BJ (cell line): ENCODE measurements around the gene HMX1. TPM values are rescaled to one million over a fixed set of nuclear protein-coding genes. Genes with fewer than 3 reads are reported as not detected.

Experiments
- CTCF ChIA-PET: fragments of 350-600 bp; formaldehyde crosslinking; extraction: SDS; loops from one replicate; lab custom pipeline; 2021; ENCODE audit warnings: antibody characterized with exemption, inconsistent platforms; lab: Yijun Ruan, JAX
- POLR2A ChIA-PET: fragments of 300-600 bp; sonication (Branson Sonifier 250); formaldehyde crosslinking; extraction: SDS; loops from one replicate; lab custom pipeline; 2021; ENCODE audit warnings: antibody characterized with exemption; lab: Charles Lee
- DNase-seq: peaks from one replicate; pipeline ENCODE4 v3.0.0-alpha.2; 2011; ENCODE audit warnings: low read depth
- H3K27me3 ChIP-seq: 2 replicates; pipeline ENCODE4 v1.6.0; 2011; ENCODE audit warnings: low read length; ENCODE audit not compliant: control insufficient read depth, insufficient read depth
- H3K36me3 ChIP-seq: 2 replicates; pipeline ENCODE4 v1.5.1; 2011; ENCODE audit warnings: low read length; ENCODE audit not compliant: control insufficient read depth, insufficient read depth
- H3K4me3 ChIP-seq: 2 replicates; pipeline ENCODE4 v1.5.1; 2011; ENCODE audit warnings: low read depth, mild to moderate bottlenecking, control low read depth, low read length
- CTCF ChIP-seq: IDR thresholded peaks from 2 replicates; pipeline ENCODE4 v1.5.1; 2011; ENCODE audit warnings: low read depth, mild to moderate bottlenecking, control low read depth, inconsistent platforms, low read length, moderate library complexity; ENCODE audit not compliant: insufficient read depth
- polyA plus RNA-seq: library from polyadenylated mRNA; depleted of rRNA; stranded (reverse); fragments of >200 nt; gene quantifications from 2 replicates; pipeline ENCODE4 v1.2.3, GENCODE V29; 2011

HMX1 gene
- polyA plus RNA-seq, 1 experiment: not detected

DNA sequence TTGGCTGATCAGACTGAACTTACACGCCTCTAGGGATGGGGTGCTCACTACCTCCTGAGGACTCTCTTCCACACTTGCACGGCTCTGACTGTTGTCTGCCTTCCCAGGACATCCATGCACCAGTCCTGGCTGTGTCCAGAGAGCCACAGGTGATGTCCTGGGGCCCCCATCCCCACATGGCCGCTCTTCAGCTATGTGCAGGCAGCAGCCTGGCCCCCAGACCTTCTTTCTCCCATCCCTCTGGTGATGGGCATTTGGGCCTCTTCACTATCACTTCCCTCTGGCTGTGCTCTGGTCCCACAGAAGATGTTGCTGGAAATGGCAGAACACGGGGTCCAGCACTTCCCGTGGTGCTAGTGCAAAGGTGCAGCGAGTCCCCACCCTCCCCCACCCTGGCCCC is 40.9 kb upstream of the HMX1 start:
- no peak overlapping the region for H3K4me3 ChIP-seq
- no peak for DNase-seq
- TF ChIP-seq CTCF: no peak
- H3K27me3 ChIP-seq: no peaks in the 10 kb centered on the region
- POLR2A ChIA-PET: no interaction called here
- CTCF ChIA-PET: no interaction called here
- no peaks in the 10 kb centered on the region for H3K36me3 ChIP-seq

GRCh38 chr4:8912089-8912455 is 40.4 kb upstream of the HMX1 start:
- Histone ChIP-seq H3K4me3 (no peak overlapping the region), H3K27me3 (no peaks in the 10 kb centered on the region), H3K36me3 (no peaks in the 10 kb centered on the region)
- TF ChIP-seq CTCF: no peak
- ChIA-PET POLR2A (no interaction called here), CTCF (no interaction called here)
- no peak for DNase-seq

- POLR2A ChIA-PET: no interaction called here
- Histone ChIP-seq H3K36me3 (no peaks in the 10 kb centered on the region), H3K27me3 (no peaks in the 10 kb centered on the region), H3K4me3 (no peak overlapping the region)
- no peak for TF ChIP-seq CTCF
- CTCF ChIA-PET: no interaction called here
- DNase-seq: no peak
Observed at GRCh38 chr4:8911316-8912088, 39.9 kb upstream of the HMX1 start.

GRCh38 chr4:8910822-8911315 is 39.2 kb upstream of the HMX1 start:
- POLR2A ChIA-PET: no interaction called here
- CTCF ChIA-PET: no interaction called here
- H3K36me3 ChIP-seq: no peaks in the 10 kb centered on the region
- no peak for DNase-seq
- H3K4me3 ChIP-seq: no peak overlapping the region
- H3K27me3 ChIP-seq: no peaks in the 10 kb centered on the region
- TF ChIP-seq CTCF: no peak

- POLR2A ChIA-PET: no interaction called here
- DNase-seq: no peak
- no peaks in the 10 kb centered on the region for H3K36me3 ChIP-seq
- no peak overlapping the region for H3K4me3 ChIP-seq
- TF ChIP-seq CTCF: no peak
- CTCF ChIA-PET: interaction anchor here (2.2 kb wide), 1 partner anchor 8 kb away, joined by 10 read pairs; no protein-coding TSS in a partner anchor
- H3K27me3 ChIP-seq: no peaks in the 10 kb centered on the region
Observed at GRCh38 chr4:8910100-8910821, 38.6 kb upstream of the HMX1 start.
